Measurements from ENCODE around the gene SLC25A25.

Gene SLC25A25

GRCh38 chr9:128049843-128050242, 18.2 kb upstream of the SLC25A25 start:
- FAIRE-seq (no peak), DNase-seq (ENCODE audit: insufficient read length, low spot score) (no peak)
- TF ChIP-seq SPI1 (IDR thresholded peaks at IDR 0.05; ENCODE audit: low read depth, low read length), result no peak
- no peak for TF ChIP-seq POLR2AphosphoS5 (IDR thresholded peaks at IDR 0.05; ENCODE audit: low read depth, low read length)
- TF ChIP-seq TAF1 (IDR thresholded peaks at IDR 0.05; ENCODE audit: low read depth, low read length), result no peak
- no peak for TF ChIP-seq POLR2A (IDR thresholded peaks at IDR 0.05; ENCODE audit: low read depth, low read length)
- no peak for TF ChIP-seq PAX5 (IDR thresholded peaks at IDR 0.05; ENCODE audit: insufficient read depth, low read length, severe bottlenecking)
- no peak for TF ChIP-seq POU2F2 (IDR thresholded peaks at IDR 0.05; ENCODE audit: low read depth, low read length)

GRCh38 chr9:128051932-128052709, 15.9 kb upstream of the SLC25A25 start:
- no peak for TF ChIP-seq POU2F2 (IDR thresholded peaks at IDR 0.05; ENCODE audit: low read depth, low read length)
- DNase-seq (ENCODE audit: insufficient read length, low spot score) (no peak), FAIRE-seq (no peak)

DNA sequence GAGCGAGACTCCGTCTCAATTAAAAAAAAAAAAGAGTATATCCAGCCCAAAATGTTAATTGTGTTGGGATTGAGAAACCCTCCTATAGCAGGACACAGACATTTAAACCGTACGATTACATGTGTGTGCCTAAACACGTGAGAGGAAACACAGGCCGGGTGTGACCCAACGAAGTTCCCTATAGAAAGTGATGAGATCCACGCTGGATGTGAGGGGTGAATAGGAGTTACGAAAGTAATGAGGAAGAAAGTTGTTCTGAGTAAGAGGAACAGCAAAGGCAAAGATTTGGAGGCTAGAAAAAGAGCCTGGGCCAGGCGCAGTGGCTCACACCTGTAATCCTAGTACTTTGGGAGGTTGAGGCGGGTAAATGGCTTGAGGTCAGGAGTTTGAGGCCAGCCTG, 14.5 kb upstream of the SLC25A25 start:
- no peak for DNase-seq (ENCODE audit: insufficient read length, low spot score)
- TF ChIP-seq POLR2AphosphoS5 (IDR thresholded peaks at IDR 0.05; ENCODE audit: low read depth, low read length), result no peak
- no peak for TF ChIP-seq PAX5 (IDR thresholded peaks at IDR 0.05; ENCODE audit: insufficient read depth, low read length, severe bottlenecking)
- TF ChIP-seq POLR2A (IDR thresholded peaks at IDR 0.05; ENCODE audit: low read depth, low read length), result no peak
- TF ChIP-seq TAF1 (IDR thresholded peaks at IDR 0.05; ENCODE audit: low read depth, low read length), result no peak
- TF ChIP-seq SPI1 (IDR thresholded peaks at IDR 0.05; ENCODE audit: low read depth, low read length), result no peak
- TF ChIP-seq POU2F2 (IDR thresholded peaks at IDR 0.05; ENCODE audit: low read depth, low read length), result no peak
- FAIRE-seq, result no peak

DNA sequence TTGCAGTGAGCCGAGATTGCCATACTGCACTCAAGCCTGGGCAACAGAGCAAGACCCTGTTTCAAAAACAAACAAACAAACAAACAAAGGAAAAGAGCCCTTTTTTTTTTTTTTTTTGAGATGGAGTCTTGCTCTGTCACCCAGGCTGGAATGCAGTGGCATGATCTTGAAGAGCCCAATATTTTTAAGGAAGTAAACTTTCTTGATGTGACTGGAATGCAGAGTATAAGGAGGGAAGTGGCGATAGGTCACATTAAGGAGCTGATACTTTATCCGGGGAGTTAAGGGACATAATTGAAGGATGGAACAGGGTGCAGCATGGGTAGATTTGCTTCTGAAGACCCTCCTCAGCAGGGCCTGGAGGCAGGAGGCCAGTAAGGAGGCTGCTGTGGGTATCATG, 13.9 kb upstream of the SLC25A25 start:
- DNase-seq (ENCODE audit: insufficient read length, low spot score) (no peak), FAIRE-seq (no peak)
- TF ChIP-seq PAX5 (IDR thresholded peaks at IDR 0.05; ENCODE audit: insufficient read depth, low read length, severe bottlenecking) (no peak), POU2F2 (IDR thresholded peaks at IDR 0.05; ENCODE audit: low read depth, low read length) (no peak)

GRCh38 chr9:128055344-128056040, 12.5 kb upstream of the SLC25A25 start:
- no peak for FAIRE-seq
- DNase-seq (ENCODE audit: insufficient read length, low spot score), result no peak
- TF ChIP-seq POLR2AphosphoS5 (IDR thresholded peaks at IDR 0.05; ENCODE audit: low read depth, low read length) (no peak), TAF1 (IDR thresholded peaks at IDR 0.05; ENCODE audit: low read depth, low read length) (no peak), POU2F2 (IDR thresholded peaks at IDR 0.05; ENCODE audit: low read depth, low read length) (no peak), PAX5 (IDR thresholded peaks at IDR 0.05; ENCODE audit: insufficient read depth, low read length, severe bottlenecking) (no peak), SPI1 (IDR thresholded peaks at IDR 0.05; ENCODE audit: low read depth, low read length) (no peak), POLR2A (IDR thresholded peaks at IDR 0.05; ENCODE audit: low read depth, low read length) (no peak)

DNA sequence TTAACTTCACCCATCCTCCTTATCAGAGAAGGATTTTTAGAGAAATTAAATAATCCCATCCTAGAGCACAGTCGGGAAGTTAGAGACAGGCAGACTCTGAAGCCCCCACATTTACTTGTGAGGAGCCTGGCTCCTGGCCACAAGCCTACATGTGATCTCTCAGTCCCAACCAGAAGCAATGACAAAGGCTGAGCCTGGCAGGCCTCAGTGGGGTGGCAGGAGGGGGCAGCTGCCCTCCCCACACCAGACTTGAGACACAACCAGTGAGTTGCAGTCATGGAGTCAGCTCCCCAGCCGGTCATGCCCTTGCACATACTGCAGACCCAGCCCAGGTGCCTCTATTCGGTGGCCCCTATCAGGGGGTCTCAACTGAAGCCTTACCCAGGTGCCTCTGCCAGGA, 11.9 kb upstream of the SLC25A25 start:
- FAIRE-seq, result no peak
- no peak for TF ChIP-seq POU2F2 (IDR thresholded peaks at IDR 0.05; ENCODE audit: low read depth, low read length)
- no peak for DNase-seq (ENCODE audit: insufficient read length, low spot score)

GRCh38 chr9:128056887-128057723, 10.9 kb upstream of the SLC25A25 start:
- TF ChIP-seq TAF1 (IDR thresholded peaks at IDR 0.05; ENCODE audit: low read depth, low read length) (no peak), POLR2AphosphoS5 (IDR thresholded peaks at IDR 0.05; ENCODE audit: low read depth, low read length) (no peak), PAX5 (IDR thresholded peaks at IDR 0.05; ENCODE audit: insufficient read depth, low read length, severe bottlenecking) (no peak), POLR2A (IDR thresholded peaks at IDR 0.05; ENCODE audit: low read depth, low read length) (no peak), SPI1 (IDR thresholded peaks at IDR 0.05; ENCODE audit: low read depth, low read length) (no peak), POU2F2 (IDR thresholded peaks at IDR 0.05; ENCODE audit: low read depth, low read length) (no peak)
- FAIRE-seq, result no peak
- DNase-seq (ENCODE audit: insufficient read length, low spot score), result no peak

- FAIRE-seq (no peak), DNase-seq (ENCODE audit: insufficient read length, low spot score) (no peak)
- no peak for TF ChIP-seq POLR2A (IDR thresholded peaks at IDR 0.05; ENCODE audit: low read depth, low read length)
- no peak for TF ChIP-seq PAX5 (IDR thresholded peaks at IDR 0.05; ENCODE audit: insufficient read depth, low read length, severe bottlenecking)
- no peak for TF ChIP-seq SPI1 (IDR thresholded peaks at IDR 0.05; ENCODE audit: low read depth, low read length)
- TF ChIP-seq TAF1 (IDR thresholded peaks at IDR 0.05; ENCODE audit: low read depth, low read length), result no peak
- no peak for TF ChIP-seq POU2F2 (IDR thresholded peaks at IDR 0.05; ENCODE audit: low read depth, low read length)
- TF ChIP-seq POLR2AphosphoS5 (IDR thresholded peaks at IDR 0.05; ENCODE audit: low read depth, low read length), result no peak
Measured at GRCh38 chr9:128057724-128058409, 10.2 kb upstream of the SLC25A25 start.

- TF ChIP-seq POU2F2 (IDR thresholded peaks at IDR 0.05; ENCODE audit: low read depth, low read length) (no peak), TAF1 (IDR thresholded peaks at IDR 0.05; ENCODE audit: low read depth, low read length) (no peak), SPI1 (IDR thresholded peaks at IDR 0.05; ENCODE audit: low read depth, low read length) (no peak), PAX5 (IDR thresholded peaks at IDR 0.05; ENCODE audit: insufficient read depth, low read length, severe bottlenecking) (no peak), POLR2AphosphoS5 (IDR thresholded peaks at IDR 0.05; ENCODE audit: low read depth, low read length) (no peak), POLR2A (IDR thresholded peaks at IDR 0.05; ENCODE audit: low read depth, low read length) (no peak)
- DNase-seq (ENCODE audit: insufficient read length, low spot score) (no peak), FAIRE-seq (no peak)
Measured at GRCh38 chr9:128059365-128059983, 8.6 kb upstream of the SLC25A25 start.

Data from GM12891 (cell line).